ENCODE results near the gene RALB. TPM values are rescaled to one million over a fixed set of nuclear protein-coding genes. Genes with fewer than 3 reads are reported as not detected.

The RALB gene
- total and polyA plus RNA-seq, 2 experiments from 2014 or later = 15.2 to 17.4 TPM

DNA sequence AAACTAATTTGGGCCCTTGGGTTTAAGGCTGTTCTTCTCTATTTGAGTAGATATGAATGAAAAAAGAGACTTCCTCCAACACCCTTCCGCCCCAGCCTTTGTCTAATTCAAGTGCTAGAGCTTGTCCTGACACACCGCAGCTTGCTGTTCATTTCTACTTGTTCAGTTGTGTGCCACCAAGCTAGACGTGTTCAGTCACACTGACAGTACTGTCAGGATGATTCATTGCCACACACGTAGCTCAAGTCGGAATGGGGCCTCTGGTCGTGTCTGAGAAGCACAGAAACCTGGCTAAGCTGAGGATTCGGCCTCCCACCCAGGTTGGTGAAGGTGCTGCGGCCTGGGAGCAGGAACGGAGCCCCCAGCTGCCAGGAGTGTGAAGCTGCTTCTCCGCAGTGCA lies 47.7 kb downstream of the RALB start:
- peaks cover 4% of the 10 kb centered on the region; the same call in 2 of the 3 replicates for H3K4me1 Mint-ChIP-seq
- Histone ChIP-seq H3F3A (replicated peaks; ENCODE audit: low read depth) (no peaks in the 10 kb centered on the region), H3K79me2 (replicated peaks; ENCODE audit: insufficient read depth) (no peaks in the 10 kb centered on the region), H3K9me2 (ENCODE audit: insufficient read depth) (no peaks in the 10 kb centered on the region), H3K4me1 (ENCODE audit: insufficient read depth) (no peaks in the 10 kb centered on the region), H4K20me1 (replicated peaks; ENCODE audit: insufficient read depth) (no peaks in the 10 kb centered on the region), H3K27ac (ENCODE audit: low read depth) (no peak overlapping the region), H3K4me2 (no peak overlapping the region), H3K36me3 (ENCODE audit: insufficient read depth) (no peaks in the 10 kb centered on the region), H2AFZ (no peak overlapping the region), H3K27me3 (ENCODE audit: insufficient read depth) (no peaks in the 10 kb centered on the region), H3K4me3 (no peak overlapping the region)
- H3K27ac Mint-ChIP-seq = no peak overlapping the region
- TF ChIP-seq, protein P1, sequence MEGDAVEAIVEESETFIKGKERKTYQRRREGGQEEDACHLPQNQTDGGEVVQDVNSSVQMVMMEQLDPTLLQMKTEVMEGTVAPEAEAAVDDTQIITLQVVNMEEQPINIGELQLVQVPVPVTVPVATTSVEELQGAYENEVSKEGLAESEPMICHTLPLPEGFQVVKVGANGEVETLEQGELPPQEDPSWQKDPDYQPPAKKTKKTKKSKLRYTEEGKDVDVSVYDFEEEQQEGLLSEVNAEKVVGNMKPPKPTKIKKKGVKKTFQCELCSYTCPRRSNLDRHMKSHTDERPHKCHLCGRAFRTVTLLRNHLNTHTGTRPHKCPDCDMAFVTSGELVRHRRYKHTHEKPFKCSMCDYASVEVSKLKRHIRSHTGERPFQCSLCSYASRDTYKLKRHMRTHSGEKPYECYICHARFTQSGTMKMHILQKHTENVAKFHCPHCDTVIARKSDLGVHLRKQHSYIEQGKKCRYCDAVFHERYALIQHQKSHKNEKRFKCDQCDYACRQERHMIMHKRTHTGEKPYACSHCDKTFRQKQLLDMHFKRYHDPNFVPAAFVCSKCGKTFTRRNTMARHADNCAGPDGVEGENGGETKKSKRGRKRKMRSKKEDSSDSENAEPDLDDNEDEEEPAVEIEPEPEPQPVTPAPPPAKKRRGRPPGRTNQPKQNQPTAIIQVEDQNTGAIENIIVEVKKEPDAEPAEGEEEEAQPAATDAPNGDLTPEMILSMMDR (conservative IDR thresholded peaks at IDR 0.05; ENCODE audit: low read depth in 2 of 2) = 0 out of 4 replicates have a peak, but pooled peaks of 1 of the 2 experiments have one; percentile 1
- TF ChIP-seq EZH2phosphoT487 (IDR thresholded peaks at IDR 0.05; ENCODE audit: unreplicated experiment) (no peak), JUNB (IDR thresholded peaks at IDR 0.05; ENCODE audit: unreplicated experiment) (no peak)
- H3K27me3 Mint-ChIP-seq (ENCODE audit: insufficient read depth, low read depth, poor library complexity) = peaks cover 7% of the 10 kb centered on the region
- H3K9me3 Mint-ChIP-seq = no peaks in the 10 kb centered on the region
- ATAC-seq (no peak), DNase-seq (ENCODE audit: low spot score) (no peak)
- no peak overlapping the region for H3K4me3 Mint-ChIP-seq
- no peaks in the 10 kb centered on the region for H3K36me3 Mint-ChIP-seq (ENCODE audit: low read depth)

GRCh38 chr2:120301284-120301683 lies 48.6 kb downstream of the RALB start:
- DNase-seq (ENCODE audit: low spot score) (no peak), ATAC-seq (no peak)
- no peak overlapping the region for H3K4me3 Mint-ChIP-seq
- TF ChIP-seq JUNB (IDR thresholded peaks at IDR 0.05; ENCODE audit: unreplicated experiment) (no peak), STAT1 (IDR thresholded peaks at IDR 0.05; ENCODE audit: unreplicated experiment) (no peak)
- TF ChIP-seq, protein P2, sequence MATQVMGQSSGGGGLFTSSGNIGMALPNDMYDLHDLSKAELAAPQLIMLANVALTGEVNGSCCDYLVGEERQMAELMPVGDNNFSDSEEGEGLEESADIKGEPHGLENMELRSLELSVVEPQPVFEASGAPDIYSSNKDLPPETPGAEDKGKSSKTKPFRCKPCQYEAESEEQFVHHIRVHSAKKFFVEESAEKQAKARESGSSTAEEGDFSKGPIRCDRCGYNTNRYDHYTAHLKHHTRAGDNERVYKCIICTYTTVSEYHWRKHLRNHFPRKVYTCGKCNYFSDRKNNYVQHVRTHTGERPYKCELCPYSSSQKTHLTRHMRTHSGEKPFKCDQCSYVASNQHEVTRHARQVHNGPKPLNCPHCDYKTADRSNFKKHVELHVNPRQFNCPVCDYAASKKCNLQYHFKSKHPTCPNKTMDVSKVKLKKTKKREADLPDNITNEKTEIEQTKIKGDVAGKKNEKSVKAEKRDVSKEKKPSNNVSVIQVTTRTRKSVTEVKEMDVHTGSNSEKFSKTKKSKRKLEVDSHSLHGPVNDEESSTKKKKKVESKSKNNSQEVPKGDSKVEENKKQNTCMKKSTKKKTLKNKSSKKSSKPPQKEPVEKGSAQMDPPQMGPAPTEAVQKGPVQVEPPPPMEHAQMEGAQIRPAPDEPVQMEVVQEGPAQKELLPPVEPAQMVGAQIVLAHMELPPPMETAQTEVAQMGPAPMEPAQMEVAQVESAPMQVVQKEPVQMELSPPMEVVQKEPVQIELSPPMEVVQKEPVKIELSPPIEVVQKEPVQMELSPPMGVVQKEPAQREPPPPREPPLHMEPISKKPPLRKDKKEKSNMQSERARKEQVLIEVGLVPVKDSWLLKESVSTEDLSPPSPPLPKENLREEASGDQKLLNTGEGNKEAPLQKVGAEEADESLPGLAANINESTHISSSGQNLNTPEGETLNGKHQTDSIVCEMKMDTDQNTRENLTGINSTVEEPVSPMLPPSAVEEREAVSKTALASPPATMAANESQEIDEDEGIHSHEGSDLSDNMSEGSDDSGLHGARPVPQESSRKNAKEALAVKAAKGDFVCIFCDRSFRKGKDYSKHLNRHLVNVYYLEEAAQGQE (IDR thresholded peaks at IDR 0.05; ENCODE audit: unreplicated experiment) = no peak
- H3K27me3 Mint-ChIP-seq (ENCODE audit: insufficient read depth, low read depth, poor library complexity) = peaks cover 9% of the 10 kb centered on the region
- H2AFZ ChIP-seq = no peak overlapping the region
- no peak overlapping the region for H3K4me3 ChIP-seq
- no peak overlapping the region for H3K4me2 ChIP-seq
- no peaks in the 10 kb centered on the region for H3K4me1 ChIP-seq (ENCODE audit: insufficient read depth)
- no peak overlapping the region for H3K27ac ChIP-seq (ENCODE audit: low read depth)
- H3K9me3 Mint-ChIP-seq = no peaks in the 10 kb centered on the region; the same call in 2 of the 3 replicates
- H3K36me3 ChIP-seq (ENCODE audit: insufficient read depth) = no peaks in the 10 kb centered on the region
- no peaks in the 10 kb centered on the region for H3K79me2 ChIP-seq (replicated peaks; ENCODE audit: insufficient read depth)
- no peaks in the 10 kb centered on the region for H3F3A ChIP-seq (replicated peaks; ENCODE audit: low read depth)
- H3K4me1 Mint-ChIP-seq = peaks cover 4% of the 10 kb centered on the region; the same call in 2 of the 3 replicates
- H3K36me3 Mint-ChIP-seq (ENCODE audit: low read depth) = no peaks in the 10 kb centered on the region
- no peak overlapping the region for H3K27ac Mint-ChIP-seq
- H4K20me1 ChIP-seq (replicated peaks; ENCODE audit: insufficient read depth) = no peaks in the 10 kb centered on the region; the same call in 1 of the 2 replicates
- H3K27me3 ChIP-seq (ENCODE audit: insufficient read depth) = no peaks in the 10 kb centered on the region
- no peaks in the 10 kb centered on the region for H3K9me2 ChIP-seq (ENCODE audit: insufficient read depth)

Measured in GM23338 (cell line).